Keratinocyte (primary cell): Measurements from ENCODE around the gene PLK4.

Experiments
- CTCF ChIP-seq, 3 experiments: IDR thresholded peaks in 1 of 3; conservative IDR thresholded peaks in 1 of 3; optimal IDR thresholded peaks in 1 of 3; 2 replicates in 2 of 3; 3 replicates in 1 of 3; pipeline versions ENCODE3 to v1.5.1; 2011; ENCODE audit warnings: low read length in 3 of 3, mild to moderate bottlenecking in 3 of 3, moderate library complexity in 2 of 3, control low read depth in 1 of 3, inconsistent platforms in 1 of 3; ENCODE audit not compliant: insufficient read depth in 2 of 3; ENCODE audit errors: extremely low read depth in 1 of 3
- EZH2 ChIP-seq: IDR thresholded peaks from one replicate; pipeline ENCODE4 v1.6.1; 2012; ENCODE audit warnings: inconsistent platforms, mild to moderate bottlenecking, low read length, moderate library complexity

GRCh38 chr4:127870688-127871087, 10.0 kb upstream of the PLK4 start:
- no peak for TF ChIP-seq CTCF (optimal IDR thresholded peaks at IDR 0.05 in 1 of 3, IDR thresholded peaks at IDR 0.05 in 1 of 3, conservative IDR thresholded peaks at IDR 0.05 in 1 of 3; ENCODE audit: extremely low read depth in 1 of 3, insufficient read depth in 2 of 3, low read length in 3 of 3)
- TF ChIP-seq EZH2: no peak
